GM21717 (cell line): Measurements from ENCODE around the gene AMZ2.
"Not testable (repeated sequence)": the region's sequence is repeated elsewhere in the genome, so short reads cannot be mapped to it uniquely, and the experiment has no call there.

Source experiments
- ATAC-seq: cut with Tn5 transposase; IDR thresholded peaks from one replicate; pipeline ENCODE4 v1.9.1; 2021; ENCODE audit warnings: mild to moderate bottlenecking, moderate library complexity; ENCODE audit not compliant: unreplicated experiment

Gene AMZ2, protein sequence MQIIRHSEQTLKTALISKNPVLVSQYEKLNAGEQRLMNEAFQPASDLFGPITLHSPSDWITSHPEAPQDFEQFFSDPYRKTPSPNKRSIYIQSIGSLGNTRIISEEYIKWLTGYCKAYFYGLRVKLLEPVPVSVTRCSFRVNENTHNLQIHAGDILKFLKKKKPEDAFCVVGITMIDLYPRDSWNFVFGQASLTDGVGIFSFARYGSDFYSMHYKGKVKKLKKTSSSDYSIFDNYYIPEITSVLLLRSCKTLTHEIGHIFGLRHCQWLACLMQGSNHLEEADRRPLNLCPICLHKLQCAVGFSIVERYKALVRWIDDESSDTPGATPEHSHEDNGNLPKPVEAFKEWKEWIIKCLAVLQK

DNA sequence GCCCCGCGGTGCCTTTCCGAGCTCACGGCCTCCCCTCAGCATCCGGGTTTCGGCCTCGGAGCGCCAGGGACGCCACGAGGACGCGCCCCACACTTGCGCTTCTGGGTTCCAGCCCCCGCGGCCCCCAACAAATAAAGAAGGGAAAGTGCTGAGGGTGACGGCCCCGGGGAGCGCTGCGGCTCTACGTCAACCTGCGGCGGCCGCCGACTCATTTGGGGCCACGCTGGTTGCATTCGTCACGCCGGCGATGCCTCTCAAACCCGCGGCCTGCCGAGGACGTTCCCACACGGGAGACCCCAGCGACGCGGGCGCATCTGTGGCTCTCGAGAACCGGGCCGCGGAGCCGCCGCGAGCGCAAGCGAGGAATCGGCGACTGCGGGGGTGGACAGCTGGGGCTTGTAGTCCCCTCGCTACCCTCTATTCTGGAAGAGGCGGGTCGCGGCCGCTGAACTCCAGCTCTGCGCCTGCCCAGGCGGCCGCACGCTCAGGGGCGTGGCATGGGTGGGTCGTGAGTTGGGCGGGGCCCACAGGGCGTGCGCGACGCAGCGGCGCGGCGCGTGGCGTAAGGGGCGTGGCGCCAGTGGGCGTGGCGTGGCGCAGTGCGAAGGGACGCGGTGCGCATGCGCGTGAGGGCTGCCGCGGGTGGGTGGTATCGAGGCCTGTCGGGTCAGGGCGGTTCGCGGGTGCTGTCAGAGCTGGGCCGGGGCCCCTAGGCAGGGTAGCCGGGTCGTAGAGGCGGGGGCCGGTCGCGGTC is at the start of gene AMZ2:
AMZ2 (plus strand) TSS at position 599 of the 754 bp plus-strand sequence. CDS start 2,145 bp downstream, outside the sequence.
- ATAC-seq = peak; percentile 81

DNA sequence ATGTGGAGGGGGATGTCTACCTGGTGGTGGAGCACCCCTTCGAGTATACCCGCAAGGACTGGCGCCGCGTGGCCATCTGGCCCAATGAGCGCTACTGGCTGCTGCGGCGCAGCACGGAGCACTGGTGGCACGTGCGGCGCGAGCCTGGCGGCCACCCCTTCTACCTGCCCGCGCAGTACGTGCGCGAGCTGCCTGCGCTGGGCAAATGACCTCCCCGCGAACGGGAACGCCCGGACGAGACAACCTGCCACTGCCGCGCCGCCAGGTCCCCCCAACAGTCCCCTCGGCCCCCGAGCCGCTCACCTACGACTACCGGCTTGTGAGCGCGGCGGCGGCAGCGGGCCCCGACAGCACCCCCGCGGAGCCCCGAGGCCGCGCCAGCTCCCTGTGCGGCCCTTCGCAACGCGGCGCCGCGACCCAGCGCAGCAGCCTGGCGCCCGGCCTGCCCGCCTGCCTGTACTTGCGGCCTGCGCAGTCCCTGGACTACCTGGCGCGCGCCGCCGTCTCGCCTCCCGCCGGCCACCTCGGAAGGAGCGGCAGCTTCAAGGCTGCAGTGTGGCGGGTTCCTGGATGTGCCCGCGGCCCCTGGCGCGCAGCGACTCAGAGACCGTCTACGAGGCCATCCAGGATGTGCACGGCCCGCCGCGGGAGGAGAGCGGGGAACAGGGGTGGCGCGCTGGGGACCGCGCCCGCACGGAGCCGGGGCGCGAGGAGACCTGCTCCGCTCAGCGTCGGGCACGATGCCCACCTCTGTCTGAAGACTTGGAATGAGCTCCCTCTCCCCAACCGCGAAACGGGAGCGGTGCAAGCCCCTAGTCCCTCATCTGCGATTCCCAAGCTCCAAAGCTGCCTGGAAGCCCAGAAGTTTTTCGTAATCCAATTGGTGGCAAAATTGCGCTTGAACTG is 48.7 kb upstream of the AMZ2 start:
- ATAC-seq = no peak

DNA sequence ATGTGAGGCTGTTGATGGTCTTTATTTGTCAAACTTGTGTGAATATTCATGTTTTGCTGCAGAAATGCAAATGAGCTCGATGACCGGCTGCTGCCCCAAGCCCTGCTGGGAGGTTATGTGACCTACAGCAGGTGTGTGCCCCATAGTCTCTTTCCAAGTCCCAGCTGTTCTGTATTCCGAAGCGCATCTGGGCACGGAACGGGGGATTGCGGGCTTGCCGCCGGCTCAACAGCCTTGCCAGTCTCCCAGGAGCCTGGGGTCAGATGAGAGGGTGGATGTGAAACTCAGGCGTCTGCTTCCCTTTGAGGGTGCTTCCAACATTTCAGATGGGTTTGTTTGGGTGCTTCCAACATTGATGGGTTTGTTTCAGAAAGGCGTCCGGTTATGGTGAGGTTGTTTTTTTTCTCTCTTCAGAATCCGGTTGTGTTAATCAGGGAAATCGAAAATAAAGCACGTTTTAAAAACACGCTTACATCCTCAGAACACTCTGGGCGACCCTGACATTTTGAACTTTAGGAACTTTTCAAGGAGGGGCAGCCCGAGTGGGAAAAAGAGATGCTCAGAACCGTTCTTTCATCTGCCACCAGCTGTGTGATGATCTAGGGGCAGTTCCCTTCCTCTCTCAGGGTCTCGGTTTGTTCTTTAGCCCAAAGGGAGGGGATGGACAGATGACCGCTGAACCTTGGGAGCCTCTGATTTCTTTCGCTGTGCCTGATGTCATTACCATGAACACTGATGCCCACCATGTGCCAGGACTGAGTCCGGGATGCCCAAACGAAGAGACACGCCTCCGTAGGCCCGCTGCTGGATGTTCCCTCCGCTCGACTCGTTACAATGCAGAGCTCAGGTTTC is 47.8 kb upstream of the AMZ2 start:
- no peak for ATAC-seq

DNA sequence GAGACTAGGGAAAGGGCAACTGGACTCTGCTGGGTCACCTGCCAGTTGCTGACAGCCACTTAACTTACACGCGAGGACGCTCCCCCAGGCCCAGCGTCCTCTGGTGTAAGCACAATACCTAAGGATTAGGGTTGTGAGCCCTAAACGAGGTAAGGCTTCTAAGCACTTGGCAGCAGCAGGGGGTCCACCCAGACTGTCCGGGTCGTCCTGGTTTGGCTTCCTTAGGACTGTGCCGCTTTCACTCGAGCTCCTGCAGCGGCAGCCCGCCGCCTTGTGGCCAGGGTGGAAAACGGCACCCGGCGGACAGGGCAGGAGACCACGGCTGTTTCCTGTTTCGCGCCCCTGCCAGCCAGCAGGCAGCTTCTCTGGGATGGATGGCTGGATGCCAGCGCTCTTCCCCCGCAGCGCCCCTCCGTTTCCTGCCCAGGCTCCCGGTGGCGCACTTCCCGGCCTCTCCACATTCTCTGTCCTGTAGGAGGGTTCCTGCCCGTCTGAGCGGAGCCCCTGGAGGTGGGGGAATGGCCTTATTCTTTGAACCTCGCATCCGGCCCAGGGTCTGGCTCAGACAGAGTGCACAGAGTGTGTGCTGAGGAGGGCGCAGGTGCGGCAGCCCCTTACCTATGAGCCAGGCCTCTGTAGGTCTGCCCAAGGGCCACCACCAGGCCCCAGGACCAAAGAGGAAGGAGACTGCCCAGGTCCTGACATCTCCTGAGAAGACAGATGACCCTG is 47.0 kb upstream of the AMZ2 start:
- ATAC-seq = peak; percentile 34

DNA sequence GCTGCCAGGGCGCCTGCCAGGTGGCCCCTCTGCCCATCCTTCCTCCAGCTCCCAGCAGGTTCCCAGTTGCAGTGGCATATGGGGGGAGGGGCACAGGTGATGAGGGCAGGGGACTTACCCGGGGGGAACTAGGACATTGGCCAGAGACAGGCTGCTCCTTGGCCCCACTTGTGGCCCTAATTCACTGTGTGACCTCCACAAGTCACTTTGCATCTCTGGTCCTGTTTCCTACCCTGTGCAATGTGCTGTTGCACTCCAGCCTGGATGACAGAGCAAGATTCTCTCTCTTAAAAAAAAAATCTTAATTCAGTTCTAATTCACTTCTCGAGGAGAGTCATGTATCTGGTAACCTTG is 46.4 kb upstream of the AMZ2 start:
- not testable (repeated sequence) for ATAC-seq

DNA sequence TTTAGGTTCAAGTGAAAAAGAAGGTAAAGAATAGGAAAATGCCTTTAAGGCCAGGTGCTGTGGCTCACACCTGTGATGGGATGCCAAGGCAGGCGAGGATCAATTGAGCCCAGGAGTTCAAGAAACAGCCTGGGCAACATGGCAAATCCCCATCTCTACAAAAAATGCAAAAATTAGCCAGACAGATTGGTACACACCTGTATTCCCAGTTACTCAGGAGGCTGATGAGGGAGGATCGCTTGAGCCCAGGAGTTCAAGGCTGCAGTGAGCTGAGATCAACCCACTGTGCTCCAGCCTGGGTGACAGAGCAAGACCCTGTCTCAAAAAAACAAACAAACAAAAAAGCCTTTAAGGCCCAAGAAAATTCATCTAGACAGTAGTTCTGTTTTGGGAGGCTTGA is 45.5 kb upstream of the AMZ2 start:
- ATAC-seq = not testable (repeated sequence)

DNA sequence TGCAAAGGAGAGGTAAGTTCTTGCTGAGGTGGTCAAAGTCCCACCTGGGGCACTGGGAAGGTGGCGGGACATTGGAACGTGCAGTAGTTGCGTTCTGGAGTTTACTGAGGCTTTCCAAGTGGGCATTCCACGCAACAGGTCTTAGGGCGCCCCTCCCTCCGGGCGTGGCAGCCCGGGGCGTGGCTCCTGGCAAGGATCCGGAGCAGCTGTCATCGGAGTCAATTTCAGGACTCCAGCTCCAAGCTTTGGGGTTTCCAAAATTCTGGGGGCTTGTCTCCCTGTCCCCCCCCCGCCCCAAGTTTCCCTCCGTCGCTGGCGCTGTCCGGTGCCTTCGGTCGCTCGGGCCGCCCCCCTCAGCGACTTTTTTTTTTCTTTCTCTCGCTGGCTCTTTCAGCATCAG is 43.1 kb upstream of the AMZ2 start:
- ATAC-seq = no peak

DNA sequence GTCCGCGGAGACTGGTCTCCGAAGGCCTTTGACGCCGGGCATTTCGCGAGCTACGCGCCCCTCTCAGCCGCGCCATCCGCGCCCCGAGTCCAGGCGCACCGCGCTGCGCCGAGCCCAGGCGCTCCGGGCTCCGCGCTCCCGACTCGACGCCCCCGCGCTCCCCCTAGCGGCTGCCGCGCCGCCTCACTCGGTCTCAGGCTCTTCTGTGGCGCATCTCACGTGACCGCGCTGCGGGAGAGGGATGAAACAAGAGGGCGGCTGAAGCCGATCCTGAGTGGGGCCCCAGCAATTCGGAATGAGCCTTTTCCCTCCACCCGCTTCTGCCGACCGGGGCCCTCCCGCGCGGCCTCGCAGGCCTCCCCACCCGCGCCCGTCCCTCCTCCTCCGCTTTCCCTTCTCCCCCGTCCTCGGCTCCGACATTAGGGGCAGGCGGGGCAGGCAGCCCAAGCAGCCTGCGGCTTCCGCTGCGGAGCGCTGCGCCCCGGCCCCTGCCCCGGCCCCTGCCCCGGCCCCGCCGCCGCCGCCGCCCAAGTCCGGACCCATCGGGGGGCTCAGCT is 42.5 kb upstream of the AMZ2 start:
- ATAC-seq = peak; percentile 89

DNA sequence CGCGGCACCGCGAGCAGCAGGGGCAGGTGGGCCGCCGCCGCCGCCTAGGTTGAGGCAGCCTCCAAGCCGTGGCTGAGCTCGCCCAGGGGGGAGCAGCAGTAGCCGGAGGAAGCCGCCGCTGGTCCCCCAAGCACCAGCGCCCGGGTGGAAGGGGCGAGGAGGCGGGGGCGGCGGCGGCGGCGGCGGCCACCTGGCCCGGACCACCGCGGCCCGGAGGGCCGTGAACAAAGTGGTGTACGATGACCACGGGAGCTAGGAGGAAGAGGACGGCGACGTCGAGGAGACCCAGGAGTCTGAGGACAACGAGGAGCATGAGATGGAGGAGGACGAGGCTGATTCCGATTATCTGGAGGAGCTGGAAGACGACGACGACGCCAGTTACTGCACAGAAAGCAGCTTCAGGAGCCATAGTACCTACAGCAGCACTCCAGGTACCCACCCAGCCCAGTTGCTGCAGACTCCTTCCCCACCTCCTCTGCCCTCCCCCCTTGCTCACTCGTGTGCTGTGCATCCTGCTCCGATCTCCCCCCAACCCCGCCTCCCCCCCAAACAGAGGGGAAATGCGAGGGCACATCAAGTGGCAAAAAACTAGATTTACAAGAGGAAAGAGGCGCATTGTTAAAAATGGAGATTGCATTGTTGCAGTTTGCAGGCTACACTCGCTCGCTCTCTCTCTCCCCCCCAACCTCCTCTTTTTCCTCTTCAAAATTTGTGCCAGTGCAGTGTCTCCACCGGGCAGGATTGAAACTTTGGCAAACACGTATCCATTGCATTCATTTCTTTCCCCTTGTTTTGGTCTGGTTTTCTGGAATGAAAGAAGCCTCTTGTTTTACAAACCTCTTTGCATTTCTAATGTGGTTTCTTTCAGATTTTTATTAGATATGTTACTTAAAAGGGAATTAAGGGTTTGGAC is 41.8 kb upstream of the AMZ2 start:
- peak; percentile 29 for ATAC-seq

DNA sequence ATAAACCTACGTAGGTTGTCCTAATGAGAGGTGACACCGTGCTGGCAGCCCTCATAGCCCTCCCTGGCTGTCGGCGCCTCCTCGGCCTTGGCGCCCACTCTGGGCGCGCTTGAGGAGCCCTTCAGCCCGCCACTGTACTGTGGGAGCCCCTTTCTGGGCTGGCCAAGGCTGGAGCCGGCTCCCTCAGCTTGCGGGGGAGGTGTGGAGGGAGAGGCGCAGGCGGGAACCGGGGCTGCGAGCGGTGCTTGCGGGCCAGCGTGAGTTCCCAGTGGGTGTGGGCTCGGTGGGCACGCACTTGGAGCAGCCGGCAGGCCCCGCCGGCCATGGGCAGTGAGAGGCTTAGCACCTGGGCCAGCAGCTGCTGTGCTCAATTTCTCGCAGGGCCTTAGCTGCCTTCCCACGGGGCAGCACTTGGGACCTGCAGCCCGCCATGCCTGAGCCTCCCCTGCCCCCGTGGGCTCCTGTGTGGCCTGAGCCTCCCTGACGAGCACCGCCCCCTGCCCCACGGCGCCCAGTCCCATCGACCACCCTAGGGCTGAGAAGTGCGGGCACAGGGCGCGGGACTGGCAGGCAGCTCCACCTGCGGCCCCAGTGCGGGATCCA is 40.1 kb upstream of the AMZ2 start:
- no peak for ATAC-seq

DNA sequence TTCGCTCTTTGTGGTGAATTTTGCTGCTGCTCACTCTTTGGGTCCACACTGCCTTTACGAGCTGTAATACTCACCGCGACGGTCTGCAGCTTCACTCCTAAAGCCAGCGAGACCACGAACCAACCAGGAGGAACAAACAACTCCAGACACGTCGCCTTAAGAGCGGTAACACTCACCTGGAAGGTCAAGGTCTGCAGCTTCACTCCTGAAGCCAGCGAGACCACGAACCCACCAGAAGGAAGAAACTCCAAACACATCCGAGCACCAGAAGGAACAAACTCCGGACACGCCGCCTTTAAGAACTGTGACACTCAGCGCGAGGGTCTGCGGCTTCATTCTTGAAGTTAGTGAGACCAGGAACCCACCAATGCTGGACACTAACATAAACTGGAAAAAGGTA is 39.2 kb upstream of the AMZ2 start:
- ATAC-seq = not testable (repeated sequence)

DNA sequence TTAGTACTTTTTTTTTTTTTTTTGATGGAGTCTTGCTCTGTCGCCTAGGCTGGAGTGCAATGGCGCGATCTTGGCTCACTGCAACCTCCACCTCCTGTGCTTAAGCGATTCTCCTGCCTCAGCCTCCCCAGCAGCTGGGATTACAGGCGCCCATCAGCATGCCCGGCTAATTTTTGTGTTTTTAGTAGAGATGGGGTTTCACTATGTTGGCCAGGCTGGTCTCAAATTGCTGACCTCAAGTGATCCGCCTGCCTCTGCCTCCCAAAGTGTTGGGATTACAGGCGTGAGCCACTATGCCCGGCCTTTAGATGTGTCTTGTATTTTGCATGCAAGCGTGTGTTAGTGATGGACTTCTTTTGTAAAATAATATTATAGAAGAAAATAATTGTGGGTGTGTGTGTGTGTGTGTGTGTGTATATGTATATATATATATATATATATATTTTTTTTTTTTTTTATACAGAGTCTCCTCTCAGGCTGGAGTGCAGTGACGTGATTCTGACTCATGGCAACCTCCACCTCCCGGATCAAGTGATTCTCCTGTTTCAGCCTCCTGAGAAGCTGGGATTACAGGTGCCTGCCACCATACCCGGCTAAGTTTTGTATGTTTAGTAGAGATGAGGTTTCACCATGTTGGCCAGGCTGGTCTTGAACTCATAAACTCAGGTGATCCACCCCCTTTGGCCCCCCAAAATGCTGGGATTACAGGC is 38.5 kb upstream of the AMZ2 start:
- ATAC-seq = not testable (repeated sequence)

DNA sequence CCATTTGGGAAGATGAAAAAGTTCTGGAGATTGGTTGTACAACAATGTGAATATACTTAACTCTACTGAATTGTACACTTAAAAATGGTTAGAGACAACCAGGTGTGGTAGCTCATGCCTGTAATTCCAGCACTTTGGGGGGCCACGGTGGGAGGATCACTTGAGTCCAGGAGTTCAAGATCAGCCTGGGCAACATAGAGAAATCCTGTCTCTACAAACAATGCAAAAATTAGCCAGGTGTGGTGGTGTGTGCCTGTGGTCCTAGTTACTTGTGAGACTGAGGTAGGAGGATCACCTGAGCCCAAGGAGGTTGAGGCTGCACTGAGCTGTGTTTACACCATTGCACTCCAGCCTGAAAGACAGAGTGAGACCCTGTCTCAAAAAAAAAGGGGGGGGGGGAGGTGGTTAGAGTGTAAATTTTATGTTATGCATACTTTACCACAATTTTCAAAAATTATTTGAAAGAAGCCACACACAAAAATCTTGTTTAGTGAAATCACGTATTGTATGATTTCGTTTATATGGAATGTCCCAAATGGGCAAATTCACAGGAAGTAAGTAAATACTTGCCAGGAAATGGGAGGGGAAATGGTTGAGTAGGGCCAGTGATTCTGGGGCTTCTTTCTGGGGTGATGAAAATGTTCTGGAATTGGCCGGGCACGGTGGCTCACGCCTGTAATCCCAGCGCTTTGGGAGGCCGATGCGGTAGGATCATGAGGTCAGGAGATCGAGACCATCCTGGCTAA is 37.1 kb upstream of the AMZ2 start:
- no peak for ATAC-seq

DNA sequence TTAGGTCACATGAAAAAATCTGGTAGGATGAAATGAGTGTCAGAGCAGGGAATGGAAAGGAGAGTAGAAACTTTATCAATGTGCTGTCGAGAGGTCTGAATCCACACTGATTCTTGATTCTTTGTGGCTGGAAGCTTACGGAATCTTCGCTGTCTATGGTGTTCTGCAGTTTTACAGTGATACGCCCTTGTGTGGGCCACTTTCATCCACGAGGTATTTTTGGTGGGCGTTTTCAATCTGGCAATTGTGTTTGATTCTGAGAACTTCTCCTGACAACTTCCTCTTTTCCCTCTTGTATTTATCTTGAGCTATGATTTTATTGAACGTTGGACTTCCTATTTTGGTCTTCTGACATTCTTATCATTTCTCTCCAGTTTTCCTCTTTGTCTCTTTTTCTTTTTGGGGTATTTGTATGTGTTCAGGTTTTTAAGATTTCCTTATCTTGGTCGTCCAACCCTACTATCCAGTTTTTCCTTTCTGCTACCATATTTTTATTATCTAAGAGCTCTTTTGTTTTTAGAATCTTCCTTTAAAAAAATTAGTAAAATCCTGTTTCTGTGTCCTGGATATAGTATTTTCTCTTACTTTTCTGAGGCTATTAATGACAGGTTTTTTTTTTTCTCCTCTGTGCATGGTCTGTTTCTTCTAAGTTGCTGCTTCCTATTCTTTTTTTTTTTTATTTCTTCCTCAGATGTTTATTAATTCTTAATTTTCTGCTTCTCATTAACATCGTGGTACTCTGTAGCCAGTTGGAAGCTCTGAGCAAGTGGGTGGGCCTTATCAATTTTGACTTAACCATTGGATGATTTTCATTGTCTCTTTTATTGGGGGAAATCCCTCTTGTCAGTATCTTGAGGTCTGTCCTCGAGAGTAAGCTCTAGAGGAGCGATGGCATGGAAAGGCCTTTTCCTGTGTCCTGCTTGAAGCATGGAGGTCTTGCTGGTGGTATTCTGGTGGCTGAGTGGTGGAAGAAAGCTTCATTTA is 34.1 kb upstream of the AMZ2 start:
- ATAC-seq = not testable (repeated sequence)

DNA sequence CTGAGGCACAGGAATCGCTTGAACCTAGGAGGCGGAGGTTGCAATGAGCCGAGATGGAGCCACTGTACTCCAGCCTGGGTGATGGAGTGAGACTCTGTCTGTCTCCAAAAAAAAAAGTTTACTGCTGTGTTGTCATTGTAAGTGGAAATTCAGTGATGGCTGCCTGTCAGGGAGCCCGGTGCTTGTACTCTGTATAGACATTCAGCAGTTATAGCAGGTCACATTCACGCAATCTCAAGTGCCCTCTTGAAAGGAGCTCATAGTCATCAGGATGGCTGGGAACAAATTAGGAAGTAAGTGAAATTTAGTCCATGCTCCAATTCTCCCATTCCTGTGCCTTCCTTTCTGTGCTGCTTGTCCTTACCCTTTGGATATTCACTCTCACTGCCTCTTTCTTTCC is 32.4 kb upstream of the AMZ2 start:
- ATAC-seq = not testable (repeated sequence)
